ENCODE measurements around the gene UBE2D2.
"Not testable (repeated sequence)": the region's sequence is repeated elsewhere in the genome, so short reads cannot be mapped to it uniquely, and the experiment has no call there.

The UBE2D2 gene

GRCh38 chr5:139549162-139549894 lies 11.8 kb upstream of the UBE2D2 start:
- no peak for DNase-seq

- not testable (repeated sequence) for DNase-seq
Measured at GRCh38 chr5:139550051-139550872, 10.9 kb upstream of the UBE2D2 start.

DNA sequence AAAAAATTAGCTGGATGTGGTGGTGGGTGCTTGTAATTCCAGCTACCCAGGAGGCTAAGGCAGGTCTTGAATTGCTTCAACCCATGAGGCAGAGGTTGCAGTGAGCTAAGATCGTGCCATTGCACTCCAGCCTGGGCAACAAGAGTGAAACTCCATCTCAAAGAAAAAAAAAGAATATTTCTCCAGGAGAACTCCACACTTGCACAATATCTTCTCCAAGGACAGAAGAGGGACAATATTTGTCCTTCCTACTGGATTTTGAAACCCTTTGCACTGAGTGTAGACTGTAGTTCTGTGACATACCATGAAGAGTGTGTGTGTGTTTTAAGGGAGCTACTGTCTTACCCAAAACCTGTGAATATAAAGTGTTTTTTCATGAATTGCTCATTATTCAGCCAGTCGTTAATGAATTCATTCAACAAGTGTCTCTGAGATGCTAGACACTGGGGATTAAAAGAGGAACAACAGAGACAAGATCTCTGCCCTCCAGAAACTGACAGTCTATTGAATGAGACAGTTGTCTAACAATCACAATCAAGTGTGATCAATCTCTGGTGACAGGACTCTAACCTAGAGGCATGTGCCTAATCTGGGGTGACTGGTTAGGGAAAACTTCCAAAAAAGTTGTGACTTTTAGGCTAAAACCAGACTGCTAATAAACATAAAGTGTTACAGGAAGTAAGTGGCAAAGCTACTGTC lies 9.8 kb upstream of the UBE2D2 start:
- no peak for DNase-seq

DNA sequence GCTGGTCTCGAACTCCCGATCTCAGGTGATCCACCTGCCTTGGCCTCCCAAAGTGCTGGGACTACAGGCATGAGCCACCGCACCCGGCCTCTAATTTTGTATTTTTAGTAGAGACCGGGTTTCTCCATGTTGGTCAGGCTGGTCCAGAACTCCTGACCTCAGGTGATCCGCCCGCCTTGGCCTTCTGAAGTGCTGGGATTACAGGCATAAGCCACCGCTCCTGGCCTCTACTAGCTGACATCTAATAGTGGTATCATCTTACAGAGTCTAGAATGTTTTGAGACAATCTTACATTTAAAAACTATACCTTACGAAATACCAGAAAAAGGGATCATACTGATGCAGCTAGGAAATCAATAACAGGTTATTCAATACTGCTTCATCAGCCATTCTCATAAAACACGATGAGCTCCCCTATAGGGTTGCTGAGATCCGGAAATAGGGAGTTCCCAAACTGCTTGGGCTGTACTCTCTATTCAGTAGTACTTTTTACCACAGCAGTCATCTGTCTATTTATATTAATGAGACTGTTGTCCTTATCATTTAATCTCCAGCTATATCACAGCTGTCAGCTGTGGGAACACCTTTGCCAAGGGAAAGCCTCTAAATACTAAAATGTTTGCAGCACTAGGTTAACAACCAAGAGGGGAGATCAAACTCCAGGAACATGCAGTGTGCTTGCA lies 8.1 kb upstream of the UBE2D2 start:
- no peak for DNase-seq

DNA sequence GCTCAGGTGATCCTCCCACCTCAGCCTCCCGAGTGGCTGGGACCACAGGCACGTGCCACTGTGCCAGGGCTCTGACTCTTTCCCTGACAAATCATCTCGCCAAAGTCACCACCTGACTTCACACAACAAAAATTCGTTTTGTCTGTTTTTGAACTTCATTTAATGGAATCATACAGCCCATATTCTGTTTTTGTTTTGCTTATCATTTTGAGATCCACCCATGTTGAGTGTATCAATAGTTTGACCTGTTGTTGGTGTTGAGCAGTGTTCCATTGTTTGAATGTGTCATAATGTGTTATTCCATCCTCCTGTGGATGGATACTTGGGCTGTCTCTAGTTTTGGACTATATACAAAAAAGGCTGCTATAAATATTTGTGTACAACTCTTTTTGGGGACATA lies 6.9 kb upstream of the UBE2D2 start:
- DNase-seq: no peak

DNA sequence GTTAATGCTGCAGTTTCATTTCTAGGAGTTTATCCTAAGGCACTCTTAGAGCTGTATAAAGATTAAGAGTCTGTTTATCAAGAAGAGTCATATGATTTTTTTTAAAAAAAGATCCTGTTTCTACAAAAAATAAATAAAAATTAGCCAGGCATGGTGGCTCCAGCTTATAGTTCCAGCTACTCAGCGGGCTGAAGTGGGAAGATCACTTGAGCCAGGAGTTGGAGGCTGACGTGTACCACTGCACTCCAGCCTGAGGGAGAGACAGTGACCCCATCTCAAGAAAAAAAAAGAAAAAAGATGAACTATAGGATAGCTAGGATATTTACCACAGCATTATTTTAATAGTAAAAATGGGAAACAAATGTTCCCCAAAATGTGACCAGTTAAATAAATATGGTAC lies 3.3 kb upstream of the UBE2D2 start:
- DNase-seq: no peak

DNA sequence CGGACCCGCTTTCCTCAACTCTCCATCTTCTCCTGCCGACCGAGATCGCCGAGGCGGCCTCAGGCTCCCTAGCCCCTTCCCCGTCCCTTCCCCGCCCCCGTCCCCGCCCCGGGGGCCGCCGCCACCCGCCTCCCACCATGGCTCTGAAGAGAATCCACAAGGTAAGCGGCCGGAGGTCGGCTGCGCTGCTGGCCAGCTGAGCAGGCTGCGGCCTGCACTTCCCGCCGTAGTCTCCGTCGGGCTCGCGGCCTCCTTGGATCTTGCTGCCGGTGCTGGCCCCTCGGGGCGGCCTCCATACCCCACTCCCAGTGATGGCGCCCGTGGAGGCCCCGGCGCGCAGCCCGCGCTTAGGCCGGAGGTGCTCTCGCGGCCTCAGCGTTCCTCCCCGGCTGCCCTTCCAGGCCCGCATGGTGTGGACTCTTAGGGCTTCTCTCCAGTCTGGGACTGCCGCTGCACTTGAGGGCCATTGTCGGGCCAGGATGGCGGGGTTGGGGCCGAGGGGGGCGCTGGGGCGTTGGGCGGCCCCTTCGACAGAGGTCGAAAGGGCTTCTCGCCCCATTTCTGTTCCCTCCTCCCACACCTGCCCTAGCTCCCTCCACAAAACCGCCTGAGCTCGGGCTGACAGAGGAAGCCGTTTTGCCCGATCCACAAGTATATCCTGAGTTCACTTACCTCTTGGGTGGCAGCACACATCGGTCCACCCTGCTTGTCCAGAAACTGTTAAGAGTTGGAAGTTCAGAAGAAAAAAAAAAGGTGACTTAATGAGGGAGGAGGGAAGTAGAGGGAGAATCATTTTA lies 714 bp downstream of the UBE2D2 start:
- DNase-seq: peak; percentile 72

DNA sequence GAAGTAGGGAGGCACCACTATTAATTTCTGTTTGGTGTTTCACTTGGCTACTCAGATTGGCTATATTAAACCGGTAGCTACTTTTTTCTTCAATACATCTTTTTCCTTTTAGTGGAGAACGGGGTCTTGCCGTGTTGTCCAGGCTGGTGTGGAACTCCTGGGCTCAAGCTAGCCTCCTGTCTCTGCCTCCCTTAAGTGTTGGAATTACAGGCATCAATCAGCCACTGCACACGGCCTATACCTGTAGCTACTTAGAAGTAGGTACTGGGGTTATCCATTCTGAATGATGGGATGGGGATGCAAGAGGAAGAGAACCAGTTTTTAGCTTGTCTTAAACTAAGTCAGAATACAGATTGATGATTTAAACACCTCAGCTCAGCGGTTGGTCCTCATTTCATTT lies 1.7 kb downstream of the UBE2D2 start:
- DNase-seq: peak; percentile 54

- peak; percentile 18 for DNase-seq
Measured at GRCh38 chr5:139565411-139566305, 4.5 kb downstream of the UBE2D2 start.

DNA sequence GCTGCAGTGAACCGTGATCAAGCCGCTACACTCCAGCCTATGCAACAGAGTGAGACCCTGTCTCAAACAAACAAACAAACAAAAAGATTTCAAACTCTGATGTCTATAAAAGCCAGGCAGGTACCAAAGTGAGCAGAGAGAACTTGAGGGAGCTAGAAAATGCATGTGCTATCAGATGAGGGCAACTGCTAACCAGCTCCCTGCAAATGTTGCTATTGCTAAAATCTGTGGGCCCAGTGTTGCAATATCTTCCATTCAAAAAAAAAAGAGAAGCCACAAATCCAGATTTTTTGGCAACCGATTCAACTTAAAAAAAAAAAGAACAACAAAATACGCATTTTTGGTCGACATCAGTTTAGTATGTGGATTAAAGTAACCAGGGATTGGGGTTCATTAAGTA lies 5.5 kb downstream of the UBE2D2 start:
- DNase-seq: peak; percentile 1

DNA sequence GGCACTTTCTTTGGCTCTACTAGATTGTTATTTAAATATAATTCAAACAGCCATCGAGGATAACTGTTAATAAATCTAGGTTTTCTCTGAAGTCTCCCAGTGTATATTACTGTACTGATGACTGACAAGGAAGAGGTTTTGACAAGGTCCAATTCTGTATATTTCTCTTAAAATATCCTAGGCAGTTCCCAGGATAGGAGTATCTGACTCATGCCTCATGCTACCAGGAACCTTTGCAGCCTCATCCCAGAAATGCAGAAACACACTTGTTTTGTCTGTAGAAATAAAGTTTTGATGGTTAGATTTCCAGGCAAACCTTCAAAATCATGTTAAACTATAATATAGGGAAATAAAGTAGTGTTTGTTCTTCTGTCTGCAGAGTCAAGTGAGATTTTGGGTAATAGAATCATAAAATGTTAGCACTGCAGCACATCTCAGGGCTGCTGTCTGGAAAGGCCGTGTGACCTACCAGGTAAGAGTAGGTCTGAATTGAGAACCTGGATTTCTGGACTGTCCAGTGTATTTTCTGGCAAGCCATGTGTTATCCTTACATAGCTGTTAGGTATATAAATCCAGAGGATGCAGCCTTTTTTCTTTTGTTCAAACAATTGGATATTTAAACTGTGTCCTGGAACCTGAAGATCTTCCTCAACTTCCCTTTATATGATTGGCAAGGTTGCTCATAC lies 8.3 kb downstream of the UBE2D2 start:
- peak; percentile 15 for DNase-seq

- DNase-seq: no peak
Measured at GRCh38 chr5:139571543-139571942, 10.4 kb downstream of the UBE2D2 start.

DNA sequence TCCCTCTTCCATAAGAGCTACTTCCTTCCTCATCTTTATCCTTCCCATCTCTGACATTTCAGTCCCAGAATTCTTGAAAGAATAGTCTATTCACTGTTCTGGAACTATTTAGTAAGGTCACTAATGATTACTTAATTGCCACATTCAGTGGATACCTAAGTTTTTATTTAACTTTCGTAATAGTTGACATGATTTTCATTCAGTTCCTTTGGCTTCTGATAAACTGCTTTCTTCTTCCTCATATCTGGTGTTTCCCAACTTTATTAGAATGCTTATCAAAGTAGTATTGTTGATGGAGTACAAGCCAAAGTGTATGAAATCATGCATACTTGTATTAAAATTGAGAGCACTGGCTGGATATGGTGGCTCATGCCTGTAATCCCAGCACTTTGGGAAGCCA lies 10.8 kb downstream of the UBE2D2 start:
- no peak for DNase-seq

GRCh38 chr5:139574641-139575312 lies 13.6 kb downstream of the UBE2D2 start:
- no peak for DNase-seq

DNA sequence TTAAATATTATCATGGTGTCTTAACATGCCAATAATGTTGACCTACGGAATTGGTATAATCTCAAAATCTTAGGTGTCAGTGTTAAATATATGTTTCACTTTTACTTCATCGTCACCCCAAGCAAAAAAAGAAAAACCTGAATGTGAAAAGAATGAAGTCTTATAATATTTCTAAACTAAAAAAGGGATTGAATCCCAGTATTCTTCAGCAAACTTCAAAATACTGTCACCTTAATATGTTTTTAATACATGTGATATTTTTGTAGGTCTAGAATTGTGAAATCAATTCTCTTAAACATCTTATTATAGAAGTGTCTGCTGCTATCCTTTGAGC lies 14.1 kb downstream of the UBE2D2 start:
- DNase-seq: no peak

DNA sequence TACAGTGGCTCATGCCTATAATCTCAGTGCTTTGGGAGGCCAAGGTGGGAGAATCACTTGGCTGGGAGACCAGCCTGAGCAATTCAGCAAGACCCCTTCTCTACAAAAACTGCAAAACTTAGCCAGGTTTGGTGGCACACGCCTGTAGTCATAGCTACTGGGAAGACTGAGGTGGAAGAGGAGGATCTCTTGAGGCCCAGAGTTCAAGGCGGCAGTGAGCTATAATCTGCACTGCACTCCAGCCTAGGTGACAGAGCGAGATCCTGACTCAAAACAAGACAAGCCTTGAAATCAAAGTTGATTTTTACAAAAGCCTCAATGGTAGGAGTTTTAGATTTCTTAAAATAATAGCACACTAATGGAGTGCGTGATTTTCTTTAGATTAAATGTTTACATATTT lies 14.6 kb downstream of the UBE2D2 start:
- DNase-seq: no peak

- DNase-seq: no peak
Measured at GRCh38 chr5:139577689-139578290, 16.7 kb downstream of the UBE2D2 start.

DNA sequence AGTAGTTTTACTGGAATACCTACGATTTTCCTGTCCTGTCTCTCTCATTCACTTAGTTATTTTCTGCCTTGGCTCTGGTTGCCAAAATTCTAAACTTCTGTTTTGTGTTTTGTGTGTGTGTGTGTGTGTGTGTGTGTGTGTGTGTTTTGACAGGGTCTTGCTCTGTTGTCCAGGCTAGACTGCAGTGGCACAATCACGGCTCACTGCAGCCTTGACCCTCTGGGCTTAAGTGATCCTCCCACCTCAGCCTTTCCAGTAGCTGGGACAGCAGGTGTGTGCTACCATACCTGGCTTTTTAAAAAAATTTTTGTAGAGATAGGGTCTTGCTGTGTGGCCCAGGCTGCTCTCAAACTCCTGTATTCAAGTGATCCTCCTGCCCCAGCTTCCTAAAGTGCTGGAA lies 17.2 kb downstream of the UBE2D2 start:
- DNase-seq: no peak

DNA sequence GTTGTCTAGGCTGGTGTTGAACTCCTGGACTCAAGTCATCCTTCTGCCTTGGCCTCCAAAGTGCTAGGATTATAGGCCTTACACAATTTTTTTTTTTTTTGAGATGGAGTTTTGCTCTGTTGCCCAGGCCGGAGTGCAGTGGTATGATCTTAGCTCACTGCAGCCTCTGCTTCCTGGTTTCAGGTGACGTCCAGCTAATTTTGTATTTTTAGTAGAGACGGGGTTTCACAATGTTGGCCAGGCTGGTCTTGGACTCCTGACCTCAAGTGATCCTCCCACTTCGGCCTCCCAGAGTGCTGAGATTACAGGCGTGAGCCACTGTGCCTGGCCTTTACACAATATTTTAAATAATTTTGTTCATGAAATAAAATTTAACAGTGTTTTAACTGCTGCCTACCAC lies 21.0 kb downstream of the UBE2D2 start:
- not testable (repeated sequence) for DNase-seq

GRCh38 chr5:139584137-139584536 lies 23.0 kb downstream of the UBE2D2 start:
- no peak for DNase-seq
